DOHH2 (cell line): ENCODE results near the gene RIBC2.

Experiments
- CTCF ChIP-seq: fragments of 200-600 bp; sonication (generic); IDR thresholded peaks from one replicate; pipeline ENCODE4 v1.5.1; 2014; ENCODE audit warnings: antibody characterized with exemption, mild to moderate bottlenecking, low read depth, low read length; ENCODE audit not compliant: poor library complexity, severe bottlenecking
- EZH2phosphoT487 ChIP-seq: fragments of 200-600 bp; sonication (generic); IDR thresholded peaks from 2 replicates; pipeline ENCODE4 v1.6.1; 2017; ENCODE audit warnings: borderline replicate concordance, mild to moderate bottlenecking, antibody characterized with exemption, low read length, moderate library complexity, mixed read lengths

- TF ChIP-seq EZH2phosphoT487 (no peak), CTCF (no peak)
These were observed 31.7 kb downstream of the RIBC2 start for GRCh38 chr22:45445031-45445710.
